HepG2 (cell line): Measurements from ENCODE around the gene TMEM198. TPM values are rescaled to one million over a fixed set of nuclear protein-coding genes. Genes with fewer than 3 reads are reported as not detected.

ENCODE experiments used
- ATAC-seq: fragments of 200-7000 bp; cut with Tn5 transposase; 3 replicates; pipeline ENCODE4 v1.9.1; 2020; ENCODE audit warnings: mild to moderate bottlenecking, moderate library complexity
- BruUV-seq: library from RNA; stranded (reverse); fragments of 400-500 nt; replicated peaks from 2 replicates; lab custom pipeline; 2021; lab: Mats Ljungman, UMichigan
- CTCF ChIA-PET: fragments of 300-600 bp; formaldehyde crosslinking; extraction: SDS; loops from one replicate; lab custom pipeline; 2021; ENCODE audit warnings: low total read pairs, inconsistent platforms, low intra/inter-chr PET ratio; lab: Yijun Ruan, JAX
- POLR2A ChIA-PET: fragments of 350-600 bp; sonication (Branson Sonifier 250); formaldehyde crosslinking; loops from one replicate; lab custom pipeline; 2020; ENCODE audit warnings: antibody characterized with exemption, inconsistent platforms; lab: Yijun Ruan, JAX
- DNase-seq: peaks from one replicate; pipeline ENCODE4 v3.0.0-alpha.2; 2015; ENCODE audit warnings: low spot score
- FAIRE-seq: peaks from 3 replicates; lab custom pipeline; 2011; peaks lifted over from hg19 to GRCh38; lab: Jason Lieb, UNC
- H2AFZ ChIP-seq: one replicate; pipeline ENCODE4 v1.6.1; 2011; ENCODE audit warnings: low read length, inconsistent platforms
- H3K27ac ChIP-seq: fragments of 300-600 bp; 3 replicates; pipeline ENCODE4 v1.8.0; 2011; ENCODE audit warnings: mixed run types, mild to moderate bottlenecking, mixed read lengths, low read length, inconsistent platforms; ENCODE audit not compliant: insufficient read depth; ENCODE audit errors: extremely low read length
- H3K27me3 ChIP-seq, 2 experiments: fragments of 200-600 bp in 1 of 2; 2 replicates in 1 of 2; 3 replicates in 1 of 2; pipeline versions ENCODE4 v1.6.0 to v1.8.0; 2011; ENCODE audit warnings: low read length in 2 of 2, mild to moderate bottlenecking in 2 of 2, moderate library complexity in 2 of 2, inconsistent platforms in 1 of 2; ENCODE audit not compliant: insufficient read depth in 2 of 2, control insufficient read depth in 1 of 2
- H3K36me3 ChIP-seq, 2 experiments: fragments of 200-600 bp in 1 of 2; replicated peaks in 1 of 2; 2 replicates in 1 of 2; 3 replicates in 1 of 2; pipeline versions ENCODE4 v1.5.1 to v1.8.0; 2011; ENCODE audit warnings: low read length in 2 of 2, inconsistent platforms in 1 of 2; ENCODE audit not compliant: insufficient read depth in 2 of 2, control insufficient read depth in 1 of 2
- H3K4me1 ChIP-seq: 2 replicates; pipeline ENCODE4 v1.5.1; 2012; ENCODE audit warnings: low read length, inconsistent platforms; ENCODE audit not compliant: insufficient read depth
- H3K4me2 ChIP-seq: 2 replicates; pipeline ENCODE4 v1.6.0; 2011; ENCODE audit warnings: low read depth, low read length, inconsistent platforms
- H3K4me3 ChIP-seq, 3 experiments: fragments of 200-600 bp in 1 of 3; sonication (generic), shearing (Covaris generic) in 1 of 3; replicated peaks in 1 of 3; 2 replicates each; pipeline ENCODE4 v1.5.1; 2011 to 2016; ENCODE audit warnings: low read length in 3 of 3, inconsistent platforms in 2 of 3, low read depth in 2 of 3, mild to moderate bottlenecking in 2 of 3, control low read depth in 1 of 3, mixed read lengths in 1 of 3; ENCODE audit not compliant: insufficient read depth in 1 of 3
- H3K79me2 ChIP-seq: one replicate; pipeline ENCODE4 v1.6.1; 2011; ENCODE audit warnings: low read length, inconsistent platforms; ENCODE audit not compliant: insufficient read depth
- H3K9ac ChIP-seq: 2 replicates; pipeline ENCODE4 v1.6.0; 2011; ENCODE audit warnings: mild to moderate bottlenecking, low read depth, low read length, inconsistent platforms; ENCODE audit not compliant: insufficient read depth
- H3K9me3 ChIP-seq: 2 replicates; pipeline ENCODE4 v1.5.1; 2012; ENCODE audit warnings: mild to moderate bottlenecking, low read length
- H4K20me1 ChIP-seq: 2 replicates; pipeline ENCODE4 v1.6.0; 2011; ENCODE audit warnings: inconsistent platforms, mild to moderate bottlenecking, low read length, moderate library complexity; ENCODE audit not compliant: insufficient read depth
- RFX1 ChIP-seq: fragments of 450-650 bp; IDR thresholded peaks from 2 replicates; pipeline ENCODE4 v1.6.1; 2017
- SAFB2 ChIP-seq: sonication (generic); formaldehyde crosslinking; IDR thresholded peaks from 2 replicates; pipeline ENCODE4 v1.5.1; 2020; ENCODE audit warnings: missing genetic modification reagents, low read depth, mild to moderate bottlenecking, borderline replicate concordance
- WGBS: methylation state at CpG from one replicate; pipeline ENCODE4 v1.1.6; 2017; ENCODE audit warnings: low lambda C conversion rate; 5-methylcytosine and 5-hydroxymethylcytosine counted together
- in situ Hi-C: cut with HindIII; loops from 2 replicates; pipeline ENCODE4 v1.10.0; 2017; ENCODE audit warnings: low pct_unique_long_range_greater_than_20kb; ENCODE audit not compliant: extremely low pct_ligation_motif_present
- intact Hi-C: fragments of 100-400 bp; cut with micrococcal nuclease; formaldehyde crosslinking; loops from one replicate; pipeline ENCODE4 v1.10.0; 2022; ENCODE audit not compliant: unreplicated experiment
- polyA plus RNA-seq, 8 experiments: library from polyadenylated mRNA; depleted of rRNA in 3 of 8; stranded (reverse) in 7 of 8; unstranded in 1 of 8; fragments of >200 nt; fragmentation: Illumina TruSeq in 4 of 8; extraction: Trizol in 4 of 8; gene quantifications; 2 replicates each; pipeline versions ENCODE4 v1.2.1 to v1.2.3, GENCODE V29; 2011 to 2016; ENCODE audit warnings: low read depth in 4 of 8, missing spikeins in 1 of 8, mixed read lengths in 1 of 8; ENCODE audit not compliant: insufficient read depth in 1 of 8
- total RNA-seq, 5 experiments: library from RNA; depleted of rRNA; stranded (reverse); fragments of >200 nt; fragmentation: Illumina TruSeq; extraction: Trizol; gene quantifications; 2 replicates each; pipeline ENCODE4 v1.2.3, GENCODE V29; 2016; ENCODE audit warnings: low read depth in 1 of 5
- TF ChIP-seq, protein P1 (sequence below): sonication (generic); formaldehyde crosslinking; IDR thresholded peaks from 2 replicates; pipeline ENCODE4 v1.4.0; 2020; ENCODE audit warnings: mild to moderate bottlenecking, missing genetic modification reagents
- TF ChIP-seq, protein P2 (sequence below): sonication (generic); formaldehyde crosslinking; IDR thresholded peaks from 2 replicates; pipeline ENCODE4 v1.4.0; 2020; ENCODE audit warnings: mild to moderate bottlenecking, missing genetic modification reagents

Gene TMEM198
- total and polyA plus RNA-seq, 2 of the 13 experiments (the other 11 are each of a cell fraction or from before 2014, with no cell fraction given): 17.3 to 23.5 TPM

DNA sequence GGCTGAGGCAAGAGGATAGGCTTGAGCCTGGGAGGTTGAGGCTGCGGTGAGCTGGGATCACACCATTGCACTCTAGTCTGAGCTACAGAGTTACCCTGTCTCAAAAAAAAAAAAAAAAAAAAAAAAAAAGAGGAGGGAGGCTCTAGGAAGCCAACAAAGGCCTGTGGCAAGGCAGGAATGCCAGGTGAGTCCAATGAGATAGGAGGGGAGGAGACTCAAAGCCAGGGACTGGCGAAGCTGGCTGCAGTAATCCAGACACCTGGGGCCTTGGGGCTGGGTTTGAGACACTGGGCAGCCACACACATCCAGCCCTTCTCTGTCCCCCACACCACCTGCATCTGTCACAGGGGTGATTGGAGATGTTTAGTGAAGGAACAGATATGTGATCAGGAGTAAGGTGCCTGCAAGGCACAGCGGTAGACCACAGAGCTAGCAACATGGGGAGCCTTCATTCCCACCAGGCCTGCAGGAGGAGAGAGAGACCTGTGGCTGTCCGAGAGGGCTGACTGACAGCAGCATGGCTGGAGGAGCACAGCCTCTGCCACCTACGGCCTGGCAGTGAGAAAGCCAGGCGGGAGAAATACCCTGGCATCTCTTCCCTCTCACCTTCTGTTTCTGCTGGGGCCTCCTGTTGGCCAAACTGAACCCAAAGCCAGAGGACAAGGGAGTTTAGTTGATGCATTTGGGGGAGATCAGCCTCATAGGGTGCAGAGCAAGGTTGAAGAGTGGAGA lies 9.7 kb upstream of the TMEM198 start:
- ATAC-seq: no peak
- DNase-seq: no peak
- H3K79me2 ChIP-seq: no peaks in the 10 kb centered on the region
- CTCF ChIA-PET: no interaction called here
- BruUV-seq: no TSS peak
- no peak overlapping the region for H3K27ac ChIP-seq
- H3K9me3 ChIP-seq: no peaks in the 10 kb centered on the region
- H3K36me3 ChIP-seq: peaks cover 0 to 5% of the 10 kb centered on the region in 2 experiments; a peak in 3 of 5 replicates
- H3K4me3 ChIP-seq: no peak overlapping the region
- peaks cover 28% of the 10 kb centered on the region for H3K4me1 ChIP-seq
- POLR2A ChIA-PET: no interaction called here
- intact Hi-C loops (loop anchor here (10.0 kb wide), 1 partner anchor 239 kb away; no protein-coding TSS in a partner anchor), in situ Hi-C loops (loop anchor here (5.0 kb wide), 2 partner anchors 42 to 132 kb away; no protein-coding TSS in a partner anchor)
- H3K4me2 ChIP-seq: no peak overlapping the region
- no peak for FAIRE-seq
- 17% methylated on average over 6 of the region's 6 CpGs for WGBS
- H3K27me3 ChIP-seq: peaks cover 16 to 74% of the 10 kb centered on the region in 2 experiments; a peak in 4 of 5 replicates
- TF ChIP-seq RFX1: no peak
- TF ChIP-seq, protein P1, sequence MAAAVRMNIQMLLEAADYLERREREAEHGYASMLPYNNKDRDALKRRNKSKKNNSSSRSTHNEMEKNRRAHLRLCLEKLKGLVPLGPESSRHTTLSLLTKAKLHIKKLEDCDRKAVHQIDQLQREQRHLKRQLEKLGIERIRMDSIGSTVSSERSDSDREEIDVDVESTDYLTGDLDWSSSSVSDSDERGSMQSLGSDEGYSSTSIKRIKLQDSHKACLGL: no peak
- peaks cover 17% of the 10 kb centered on the region; the same call in 1 of the 2 replicates for H4K20me1 ChIP-seq
- no peak overlapping the region for H3K9ac ChIP-seq
- H2AFZ ChIP-seq: no peak overlapping the region

DNA sequence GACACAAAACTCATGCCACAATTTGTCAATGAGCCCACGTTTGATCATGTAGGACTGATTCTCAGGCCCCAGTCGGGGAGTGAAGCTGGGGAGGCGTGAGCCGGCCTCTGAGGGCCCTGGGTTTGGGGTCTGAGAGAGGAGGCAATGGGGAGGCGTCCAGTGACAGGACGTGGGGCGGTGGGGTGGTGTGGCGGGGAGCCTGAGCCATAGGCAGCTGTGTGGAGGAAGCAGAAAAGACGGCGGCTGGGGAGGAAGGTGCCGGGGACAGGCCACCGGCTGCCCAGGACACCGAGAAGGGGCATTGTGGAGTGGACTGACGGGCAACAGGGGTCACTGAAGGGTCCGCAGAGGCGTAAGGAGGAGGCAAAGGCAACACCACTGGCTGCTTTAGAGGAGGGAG lies 7.4 kb upstream of the TMEM198 start:
- no peak overlapping the region for H2AFZ ChIP-seq
- TF ChIP-seq SAFB2 (CRISPR knock-in tag): no peak
- TF ChIP-seq, protein P2, sequence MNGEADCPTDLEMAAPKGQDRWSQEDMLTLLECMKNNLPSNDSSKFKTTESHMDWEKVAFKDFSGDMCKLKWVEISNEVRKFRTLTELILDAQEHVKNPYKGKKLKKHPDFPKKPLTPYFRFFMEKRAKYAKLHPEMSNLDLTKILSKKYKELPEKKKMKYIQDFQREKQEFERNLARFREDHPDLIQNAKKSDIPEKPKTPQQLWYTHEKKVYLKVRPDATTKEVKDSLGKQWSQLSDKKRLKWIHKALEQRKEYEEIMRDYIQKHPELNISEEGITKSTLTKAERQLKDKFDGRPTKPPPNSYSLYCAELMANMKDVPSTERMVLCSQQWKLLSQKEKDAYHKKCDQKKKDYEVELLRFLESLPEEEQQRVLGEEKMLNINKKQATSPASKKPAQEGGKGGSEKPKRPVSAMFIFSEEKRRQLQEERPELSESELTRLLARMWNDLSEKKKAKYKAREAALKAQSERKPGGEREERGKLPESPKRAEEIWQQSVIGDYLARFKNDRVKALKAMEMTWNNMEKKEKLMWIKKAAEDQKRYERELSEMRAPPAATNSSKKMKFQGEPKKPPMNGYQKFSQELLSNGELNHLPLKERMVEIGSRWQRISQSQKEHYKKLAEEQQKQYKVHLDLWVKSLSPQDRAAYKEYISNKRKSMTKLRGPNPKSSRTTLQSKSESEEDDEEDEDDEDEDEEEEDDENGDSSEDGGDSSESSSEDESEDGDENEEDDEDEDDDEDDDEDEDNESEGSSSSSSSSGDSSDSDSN (CRISPR knock-in tag): 0 out of 2 replicates have a peak, but pooled peaks have one; percentile 10
- H3K79me2 ChIP-seq: peaks cover 7% of the 10 kb centered on the region
- H3K27me3 ChIP-seq: peaks cover 8 to 53% of the 10 kb centered on the region in 2 experiments; a peak in 4 of 5 replicates
- ChIA-PET CTCF (no interaction called here), POLR2A (interaction anchor here (1.5 kb wide), 1 partner anchor 38 kb away, joined by 9 read pairs; the partner anchor contains the start of gene GMPPA)
- intact Hi-C loops (loop anchor here (10.0 kb wide), 1 partner anchor 242 kb away; no protein-coding TSS in a partner anchor), in situ Hi-C loops (no loop called here)
- H3K4me3 ChIP-seq: no peak overlapping the region
- ATAC-seq: peak; percentile 3
- H3K27ac ChIP-seq: no peak overlapping the region
- H3K36me3 ChIP-seq: peaks cover 15 to 25% of the 10 kb centered on the region in 2 experiments
- H3K4me2 ChIP-seq: peak overlapping the region; percentile 51; the same call in 1 of the 2 replicates
- H3K4me1 ChIP-seq: peaks cover 32% of the 10 kb centered on the region
- no peak overlapping the region for H3K9ac ChIP-seq
- no peaks in the 10 kb centered on the region for H3K9me3 ChIP-seq
- peaks cover 32% of the 10 kb centered on the region for H4K20me1 ChIP-seq
- FAIRE-seq: no peak
- WGBS: 55% methylated on average over 16 of the region's 16 CpGs
- DNase-seq: no peak
- no TSS peak for BruUV-seq
